Endodermal cell (in vitro differentiated cells): ENCODE measurements around the gene RAET1E. TPM values are rescaled to one million over a fixed set of nuclear protein-coding genes. Genes with fewer than 3 reads are reported as not detected.

Experiments used
- DNase-seq: peaks from one replicate; pipeline ENCODE4 v3.0.0-alpha.2; 2017
- H3K27ac ChIP-seq: 2 replicates; pipeline ENCODE4 v1.5.1; 2013; ENCODE audit warnings: mild to moderate bottlenecking, low read depth, low read length, moderate library complexity
- H3K27me3 ChIP-seq: 2 replicates; pipeline ENCODE4 v1.6.1; 2013; ENCODE audit warnings: mild to moderate bottlenecking, low read length, moderate library complexity; ENCODE audit not compliant: insufficient read depth, control insufficient read depth, poor library complexity, severe bottlenecking
- H3K36me3 ChIP-seq: 2 replicates; pipeline ENCODE4 v1.7.0; 2013; ENCODE audit warnings: mild to moderate bottlenecking, low read length, moderate library complexity; ENCODE audit not compliant: control insufficient read depth, insufficient read depth
- H3K4me1 ChIP-seq: one replicate; pipeline ENCODE4 v1.7.0; 2013; ENCODE audit warnings: low read length; ENCODE audit not compliant: control insufficient read depth, insufficient read depth
- H3K4me3 ChIP-seq: 2 replicates; pipeline ENCODE4 v1.5.1; 2013; ENCODE audit warnings: mild to moderate bottlenecking, low read length, moderate library complexity
- H3K9ac ChIP-seq: 2 replicates; pipeline ENCODE4 v1.6.1; 2013; ENCODE audit warnings: mild to moderate bottlenecking, low read length, moderate library complexity; ENCODE audit not compliant: poor library complexity, severe bottlenecking; ENCODE audit errors: extremely low read depth
- H3K9me3 ChIP-seq: 2 replicates; pipeline ENCODE4 v1.6.1; 2013; ENCODE audit warnings: mild to moderate bottlenecking, low read length, moderate library complexity; ENCODE audit not compliant: control insufficient read depth
- H3K27ac Mint-ChIP-seq: 2 replicates; pipeline ENCODE4 v1.8.0; 2020; ENCODE audit warnings: mixed read lengths
- H3K27me3 Mint-ChIP-seq: 2 replicates; pipeline ENCODE4 v1.8.0; 2021; ENCODE audit warnings: mild to moderate bottlenecking, mixed read lengths; ENCODE audit not compliant: insufficient read depth
- H3K36me3 Mint-ChIP-seq: 2 replicates; pipeline ENCODE4 v1.8.0; 2020; ENCODE audit warnings: low read depth, mixed read lengths
- H3K4me1 Mint-ChIP-seq: 2 replicates; pipeline ENCODE4 v1.8.0; 2020; ENCODE audit warnings: mixed read lengths
- H3K4me3 Mint-ChIP-seq: 2 replicates; pipeline ENCODE4 v1.8.0; 2020; ENCODE audit warnings: mild to moderate bottlenecking, moderate library complexity, mixed read lengths
- H3K9me3 Mint-ChIP-seq: 2 replicates; pipeline ENCODE4 v1.8.0; 2020; ENCODE audit warnings: mild to moderate bottlenecking, mixed read lengths
- WGBS, 2 experiments: methylation state at CpG; one replicate each; pipeline versions ENCODE4 v1.1.5 to v1.1.7; 2013; ENCODE audit warnings: missing lambda C conversion rate in 2 of 2, mixed read lengths in 1 of 2; ENCODE audit not compliant: insufficient coverage in 1 of 2, insufficient read length in 1 of 2; 5-methylcytosine and 5-hydroxymethylcytosine counted together
- total RNA-seq, 2 donors: library from RNA; stranded (reverse); fragmentation: NEBNext Ultra II Directional in 1 of 2; extraction: Animal tissue kit (Norgen Biotek cat#: 25700) in 1 of 2; gene quantifications; 2 replicates in 1 of 2; 3 replicates in 1 of 2; pipeline ENCODE4 v1.2.1, GENCODE V29; 2021
- TF ChIP-seq, protein P1 (sequence below): fragments of 200-600 bp; sonication (generic); conservative IDR thresholded peaks from 2 replicates; pipeline ENCODE4 v1.5.0; 2021; ENCODE audit warnings: antibody characterized with exemption, mild to moderate bottlenecking

The RAET1E gene
- total RNA-seq, 2 donors from 2014 or later, result not detected

DNA sequence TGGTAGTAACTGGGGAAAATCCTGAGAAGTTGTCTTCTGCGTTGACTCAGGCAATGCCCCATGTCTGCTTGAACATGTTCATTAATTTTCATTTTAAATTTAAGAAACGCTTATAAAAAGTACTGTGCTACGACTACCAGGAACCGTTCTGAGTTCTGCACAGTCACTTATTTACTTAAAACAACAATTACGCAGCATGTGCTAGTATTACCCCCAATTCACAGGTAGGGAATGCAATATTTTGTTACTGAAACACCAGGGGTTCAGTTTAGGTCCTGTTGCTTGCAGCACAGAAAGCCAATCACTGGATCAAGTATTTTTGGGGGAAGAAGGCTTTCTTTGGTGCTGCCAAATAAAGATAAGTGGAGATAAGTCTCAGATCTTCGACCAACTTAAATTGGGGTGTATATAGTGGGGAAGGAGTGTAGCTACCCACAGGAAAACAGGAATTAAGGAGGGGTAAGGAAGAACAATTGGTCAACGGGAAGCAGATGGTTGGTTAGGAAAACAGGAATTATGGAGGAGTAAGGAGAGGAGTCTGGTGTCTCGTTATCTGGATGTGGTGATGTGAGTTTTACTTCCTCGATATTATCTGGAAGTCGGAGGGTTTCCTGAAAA lies 28.5 kb downstream of the RAET1E start:
- H3K9me3 Mint-ChIP-seq, result peaks cover 4% of the 10 kb centered on the region
- H3K27me3 ChIP-seq, result peaks cover 21% of the 10 kb centered on the region
- TF ChIP-seq, protein P1, sequence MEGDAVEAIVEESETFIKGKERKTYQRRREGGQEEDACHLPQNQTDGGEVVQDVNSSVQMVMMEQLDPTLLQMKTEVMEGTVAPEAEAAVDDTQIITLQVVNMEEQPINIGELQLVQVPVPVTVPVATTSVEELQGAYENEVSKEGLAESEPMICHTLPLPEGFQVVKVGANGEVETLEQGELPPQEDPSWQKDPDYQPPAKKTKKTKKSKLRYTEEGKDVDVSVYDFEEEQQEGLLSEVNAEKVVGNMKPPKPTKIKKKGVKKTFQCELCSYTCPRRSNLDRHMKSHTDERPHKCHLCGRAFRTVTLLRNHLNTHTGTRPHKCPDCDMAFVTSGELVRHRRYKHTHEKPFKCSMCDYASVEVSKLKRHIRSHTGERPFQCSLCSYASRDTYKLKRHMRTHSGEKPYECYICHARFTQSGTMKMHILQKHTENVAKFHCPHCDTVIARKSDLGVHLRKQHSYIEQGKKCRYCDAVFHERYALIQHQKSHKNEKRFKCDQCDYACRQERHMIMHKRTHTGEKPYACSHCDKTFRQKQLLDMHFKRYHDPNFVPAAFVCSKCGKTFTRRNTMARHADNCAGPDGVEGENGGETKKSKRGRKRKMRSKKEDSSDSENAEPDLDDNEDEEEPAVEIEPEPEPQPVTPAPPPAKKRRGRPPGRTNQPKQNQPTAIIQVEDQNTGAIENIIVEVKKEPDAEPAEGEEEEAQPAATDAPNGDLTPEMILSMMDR, result no peak
- H3K9ac ChIP-seq, result no peak overlapping the region
- H3K4me3 ChIP-seq, result no peak overlapping the region
- WGBS, 2 experiments, result 92 to 99% methylated on average over 10 of the region's 10 CpGs
- H3K4me3 Mint-ChIP-seq, result no peak overlapping the region
- no peak overlapping the region for H3K27ac ChIP-seq
- H3K4me1 ChIP-seq, result no peaks in the 10 kb centered on the region
- peaks cover 3% of the 10 kb centered on the region for H3K4me1 Mint-ChIP-seq
- peaks cover 11% of the 10 kb centered on the region for H3K9me3 ChIP-seq
- H3K27ac Mint-ChIP-seq, result no peak overlapping the region
- no peak for DNase-seq
- H3K27me3 Mint-ChIP-seq, result peaks cover 15% of the 10 kb centered on the region
- H3K36me3 ChIP-seq, result no peaks in the 10 kb centered on the region
- no peaks in the 10 kb centered on the region for H3K36me3 Mint-ChIP-seq

DNA sequence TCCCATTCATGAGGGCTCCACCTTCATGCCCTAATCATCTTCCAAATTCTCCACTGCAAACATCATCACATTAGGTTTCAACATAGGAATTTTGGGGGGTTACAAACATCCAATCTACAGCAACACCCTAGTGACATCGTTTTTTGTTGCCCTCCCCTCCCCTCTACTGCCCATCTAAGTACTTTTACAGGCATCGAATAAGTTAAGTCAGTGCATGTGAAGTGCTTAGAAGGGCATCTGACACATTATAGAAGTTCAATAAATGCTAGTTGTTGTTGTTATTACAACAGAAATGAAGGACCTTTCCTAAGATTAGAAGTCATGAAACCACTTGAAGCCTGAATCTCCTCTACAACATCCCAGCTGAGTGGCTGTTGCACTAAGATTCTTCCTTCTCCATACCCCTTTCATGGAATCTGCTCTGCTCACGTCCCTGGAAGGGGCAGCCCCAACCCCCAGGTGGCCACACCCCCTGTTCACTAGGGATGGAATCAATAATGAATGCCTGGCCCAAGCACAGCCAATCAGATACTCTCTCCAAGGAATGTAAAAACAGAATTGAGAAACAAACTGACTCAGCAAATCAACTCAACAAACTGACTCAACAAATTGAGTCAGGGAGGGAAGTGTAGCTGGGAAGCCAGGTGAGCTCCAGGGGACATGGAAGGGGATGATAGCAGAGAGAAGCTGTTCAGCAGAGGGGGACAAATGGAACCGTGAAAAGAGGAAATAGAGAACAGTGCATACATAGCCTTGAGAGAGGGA lies 29.9 kb downstream of the RAET1E start:
- H3K4me3 Mint-ChIP-seq, result no peak overlapping the region
- H3K27me3 Mint-ChIP-seq, result peaks cover 9% of the 10 kb centered on the region
- no peaks in the 10 kb centered on the region for H3K36me3 Mint-ChIP-seq
- Histone ChIP-seq H3K9me3 (peaks cover 11% of the 10 kb centered on the region), H3K9ac (no peak overlapping the region), H3K27me3 (peaks cover 22% of the 10 kb centered on the region), H3K4me3 (no peak overlapping the region), H3K4me1 (no peaks in the 10 kb centered on the region), H3K27ac (no peak overlapping the region), H3K36me3 (no peaks in the 10 kb centered on the region)
- WGBS, 2 experiments, result 50 to 70% methylated on average over 1 to 4 of the region's 4 CpGs
- peaks cover 4% of the 10 kb centered on the region for H3K9me3 Mint-ChIP-seq
- H3K4me1 Mint-ChIP-seq, result peaks cover 3% of the 10 kb centered on the region
- H3K27ac Mint-ChIP-seq, result no peak overlapping the region
- TF ChIP-seq, protein P1, result no peak
- peak; percentile 82 for DNase-seq

DNA sequence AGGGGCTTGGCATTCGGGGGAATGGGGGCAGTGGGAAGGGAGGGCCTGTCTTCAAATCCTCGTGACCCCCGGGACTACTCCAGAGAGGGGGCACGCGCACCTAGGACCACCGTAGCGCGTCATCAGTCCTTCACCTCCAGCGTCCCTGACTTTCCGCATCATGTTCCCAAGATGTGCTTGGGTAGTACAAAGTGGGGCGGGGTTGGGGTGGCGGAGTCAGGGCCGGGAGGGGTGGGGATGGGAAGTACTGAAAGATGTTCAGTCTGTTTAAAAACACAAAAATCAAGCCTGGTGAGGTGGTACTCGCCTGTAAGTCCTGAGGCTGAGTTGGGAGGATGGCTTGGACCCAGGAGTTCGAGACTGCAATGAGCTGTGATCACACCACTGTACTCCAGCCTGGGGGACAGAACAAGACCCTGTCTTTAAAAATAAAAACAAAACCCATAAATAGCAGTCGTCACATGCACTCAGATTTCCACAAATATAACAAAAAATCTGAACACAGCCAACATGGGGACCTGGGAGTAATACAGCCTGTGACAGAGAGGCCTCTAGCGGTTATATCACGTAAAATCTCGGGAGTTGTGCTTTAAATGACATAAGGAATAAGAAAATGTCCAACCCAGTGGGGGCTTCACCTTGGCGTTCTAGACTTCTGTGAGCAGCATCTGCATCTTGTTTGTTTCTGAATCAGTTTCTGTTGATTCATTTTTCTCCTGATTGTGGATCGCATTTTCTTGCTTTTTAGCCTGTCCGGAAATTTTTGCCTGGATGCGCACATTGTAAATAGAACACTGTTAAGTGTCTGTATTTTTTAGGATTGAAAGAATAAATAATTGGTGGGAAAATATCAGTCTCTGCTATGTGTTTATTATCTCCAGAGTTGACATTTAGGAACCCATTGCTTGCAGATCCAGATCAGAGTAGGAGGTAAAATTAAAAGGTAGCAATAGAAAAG lies 33.1 kb downstream of the RAET1E start:
- Mint-ChIP-seq H3K9me3 (no peaks in the 10 kb centered on the region), H3K4me1 (peaks cover 18% of the 10 kb centered on the region), H3K36me3 (no peaks in the 10 kb centered on the region), H3K4me3 (peak overlapping the region; percentile 53), H3K27me3 (peaks cover 38% of the 10 kb centered on the region), H3K27ac (peak overlapping the region; percentile 74)
- Histone ChIP-seq H3K9ac (no peak overlapping the region), H3K4me1 (no peaks in the 10 kb centered on the region), H3K36me3 (no peaks in the 10 kb centered on the region), H3K9me3 (no peaks in the 10 kb centered on the region), H3K27me3 (peaks cover 46% of the 10 kb centered on the region), H3K4me3 (peak overlapping the region; percentile 71), H3K27ac (no peak overlapping the region)
- DNase-seq, result no peak
- 28% methylated on average over 15 to 23 of the region's 23 CpGs for WGBS, 2 experiments
- TF ChIP-seq, protein P1, result peak; percentile 72
